OCI-LY1 (cell line): ENCODE data around the gene SERGEF.

Source experiments
- CTCF ChIP-seq: fragments of 200-600 bp; sonication (generic), shearing (Covaris generic); IDR thresholded peaks from 2 replicates; pipeline ENCODE4 v1.5.1; 2017; ENCODE audit warnings: mild to moderate bottlenecking, antibody characterized with exemption, low read length, moderate library complexity, mixed read lengths
- EZH2 ChIP-seq: fragments of 200-600 bp; sonication (generic), shearing (Covaris generic); IDR thresholded peaks from 2 replicates; pipeline ENCODE4 v1.8.0; 2017; ENCODE audit warnings: borderline replicate concordance, mixed run types, mild to moderate bottlenecking, antibody characterized with exemption, low read length, moderate library complexity, mixed read lengths

GRCh38 chr11:17876827-17877226 lies 136.0 kb downstream of the SERGEF start:
- TF ChIP-seq CTCF (no peak), EZH2 (no peak)
